Activated CD4-positive, alpha-beta memory T cell treated with anti-CD3 and anti-CD28 coated beads for 36 hours (primary cell): ENCODE data around the gene ODAD3. TPM values are rescaled to one million over a fixed set of nuclear protein-coding genes. Genes with fewer than 3 reads are reported as not detected.
"Not testable (repeated sequence)": the region's sequence is repeated elsewhere in the genome, so short reads cannot be mapped to it uniquely, and the experiment has no call there.

Experiments
- CTCF ChIA-PET: fragments of 350-600 bp; sonication (Branson Sonifier 250); formaldehyde crosslinking; loops from one replicate; lab custom pipeline; 2021; ENCODE audit warnings: antibody characterized with exemption, inconsistent platforms; lab: Charles Lee
- POLR2A ChIA-PET: fragments of 350-600 bp; sonication (Branson Sonifier 250); formaldehyde crosslinking; loops from one replicate; lab custom pipeline; 2021; ENCODE audit warnings: antibody characterized with exemption; lab: Charles Lee
- DNase-seq: peaks from one replicate; pipeline ENCODE4 v3.0.0-alpha.2; 2020
- H3K27ac Mint-ChIP-seq: one replicate; pipeline ENCODE4 v1.8.0; 2021; ENCODE audit warnings: mixed read lengths
- H3K27me3 Mint-ChIP-seq: one replicate; pipeline ENCODE4 v1.8.0; 2021; ENCODE audit warnings: mixed read lengths
- H3K36me3 Mint-ChIP-seq: one replicate; pipeline ENCODE4 v1.8.0; 2021; ENCODE audit warnings: mixed read lengths
- H3K4me1 Mint-ChIP-seq: one replicate; pipeline ENCODE4 v1.8.0; 2021; ENCODE audit warnings: low read depth, mixed read lengths
- H3K4me3 Mint-ChIP-seq: one replicate; pipeline ENCODE4 v1.8.0; 2021; ENCODE audit warnings: mild to moderate bottlenecking, mixed read lengths
- H3K9me3 Mint-ChIP-seq: one replicate; pipeline ENCODE4 v1.8.0; 2021; ENCODE audit warnings: mixed read lengths
- intact Hi-C: fragments of 100-400 bp; cut with micrococcal nuclease; formaldehyde crosslinking; loops from one replicate; pipeline ENCODE4 v1.15.1; 2023
- total RNA-seq, 2 experiments: library from RNA; stranded (reverse); gene quantifications; one replicate each; pipeline ENCODE4 v1.2.3, GENCODE V29; 2021

The ODAD3 gene
- total RNA-seq, 2 experiments from 2014 or later, result 0.15 to 0.26 TPM

- peaks cover 19% of the 10 kb centered on the region for H3K4me1 Mint-ChIP-seq
- DNase-seq, result no peak
- no peak overlapping the region for H3K4me3 Mint-ChIP-seq
- H3K9me3 Mint-ChIP-seq, result no peaks in the 10 kb centered on the region
- H3K27ac Mint-ChIP-seq, result no peak overlapping the region
- H3K27me3 Mint-ChIP-seq, result peaks cover 17% of the 10 kb centered on the region
- ChIA-PET CTCF (no interaction called here), POLR2A (no interaction called here)
- intact Hi-C loops, result no loop called here
- peaks cover 3% of the 10 kb centered on the region for H3K36me3 Mint-ChIP-seq
These were observed 43.5 kb upstream of the ODAD3 start for GRCh38 chr19:11478167-11479089.

- H3K36me3 Mint-ChIP-seq, result no peaks in the 10 kb centered on the region
- POLR2A ChIA-PET, result no interaction called here
- intact Hi-C loops, result no loop called here
- peaks cover 6% of the 10 kb centered on the region for H3K27me3 Mint-ChIP-seq
- peaks cover 4% of the 10 kb centered on the region for H3K4me1 Mint-ChIP-seq
- no peak overlapping the region for H3K4me3 Mint-ChIP-seq
- no peaks in the 10 kb centered on the region for H3K9me3 Mint-ChIP-seq
- no peak for DNase-seq
- H3K27ac Mint-ChIP-seq, result no peak overlapping the region
- CTCF ChIA-PET, result interaction anchor here (0.7 kb wide), 1 partner anchor 144 kb away, joined by 3 read pairs; no protein-coding TSS in a partner anchor
These were observed 40.9 kb upstream of the ODAD3 start for GRCh38 chr19:11475861-11476260.

GRCh38 chr19:11475343-11475742 is 40.4 kb upstream of the ODAD3 start:
- H3K9me3 Mint-ChIP-seq, intact Hi-C loops, H3K4me3 Mint-ChIP-seq, H3K36me3 Mint-ChIP-seq, H3K4me1 Mint-ChIP-seq, H3K27ac Mint-ChIP-seq, DNase-seq, H3K27me3 Mint-ChIP-seq, POLR2A ChIA-PET: not testable (repeated sequence)
- CTCF ChIA-PET, result interaction anchor here (0.7 kb wide), 1 partner anchor 144 kb away, joined by 3 read pairs; no protein-coding TSS in a partner anchor

GRCh38 chr19:11473725-11474124 is 38.8 kb upstream of the ODAD3 start:
- ChIA-PET CTCF (interaction anchor here (0.5 to 1.4 kb wide), 2 partner anchors 9 to 121 kb away, joined by 3 to 5 read pairs; no protein-coding TSS in a partner anchor), POLR2A (no interaction called here)
- Mint-ChIP-seq H3K4me1 (no peaks in the 10 kb centered on the region), H3K27me3 (peaks cover under 1% of the 10 kb centered on the region), H3K9me3 (no peaks in the 10 kb centered on the region), H3K4me3 (no peak overlapping the region), H3K36me3 (no peaks in the 10 kb centered on the region), H3K27ac (no peak overlapping the region)
- intact Hi-C loops, result no loop called here
- no peak for DNase-seq

- CTCF ChIA-PET, result interaction anchor here (2.1 kb wide), 1 partner anchor 14 kb away, joined by 5 read pairs; no protein-coding TSS in a partner anchor
- H3K4me3 Mint-ChIP-seq, H3K27me3 Mint-ChIP-seq: not testable (repeated sequence)
These were observed 33.4 kb upstream of the ODAD3 start for GRCh38 chr19:11468266-11468845.

GRCh38 chr19:11465600-11465999 is 30.7 kb upstream of the ODAD3 start:
- no peaks in the 10 kb centered on the region for H3K4me1 Mint-ChIP-seq
- intact Hi-C loops, result no loop called here
- H3K36me3 Mint-ChIP-seq, result no peaks in the 10 kb centered on the region
- H3K27ac Mint-ChIP-seq, result no peak overlapping the region
- H3K4me3 Mint-ChIP-seq, result no peak overlapping the region
- no peaks in the 10 kb centered on the region for H3K9me3 Mint-ChIP-seq
- peaks cover 4% of the 10 kb centered on the region for H3K27me3 Mint-ChIP-seq
- no peak for DNase-seq
- CTCF ChIA-PET, result no interaction called here
- POLR2A ChIA-PET, result interaction anchor here (0.6 kb wide), 1 partner anchor 116 kb away, joined by 3 read pairs; no protein-coding TSS in a partner anchor

More at GRCh38 chr19:11468266-11468845, 33.4 kb upstream of the ODAD3 start:
- DNase-seq, H3K9me3 Mint-ChIP-seq, H3K27ac Mint-ChIP-seq, H3K36me3 Mint-ChIP-seq, POLR2A ChIA-PET, H3K4me1 Mint-ChIP-seq, intact Hi-C loops: not testable (repeated sequence)

GRCh38 chr19:11464333-11465265 is 29.7 kb upstream of the ODAD3 start:
- Mint-ChIP-seq H3K36me3 (no peaks in the 10 kb centered on the region), H3K27ac (no peak overlapping the region), H3K4me1 (no peaks in the 10 kb centered on the region), H3K27me3 (peaks cover 6% of the 10 kb centered on the region), H3K9me3 (no peaks in the 10 kb centered on the region), H3K4me3 (no peak overlapping the region)
- no peak for DNase-seq
- intact Hi-C loops, result no loop called here
- CTCF ChIA-PET, result no interaction called here
- POLR2A ChIA-PET, result no interaction called here

GRCh38 chr19:11463391-11463790 is 28.5 kb upstream of the ODAD3 start:
- DNase-seq, result peak; percentile 37
- Mint-ChIP-seq H3K4me3 (no peak overlapping the region), H3K9me3 (no peaks in the 10 kb centered on the region), H3K27ac (no peak overlapping the region), H3K4me1 (no peaks in the 10 kb centered on the region), H3K27me3 (peaks cover 10% of the 10 kb centered on the region), H3K36me3 (no peaks in the 10 kb centered on the region)
- intact Hi-C loops, result no loop called here
- ChIA-PET CTCF (no interaction called here), POLR2A (no interaction called here)

GRCh38 chr19:11461453-11461852 is 26.5 kb upstream of the ODAD3 start:
- ChIA-PET CTCF (no interaction called here), POLR2A (interaction anchor here (0.7 kb wide), 1 partner anchor 711 kb away, joined by 4 read pairs; no protein-coding TSS in a partner anchor)
- DNase-seq, result no peak
- no peak overlapping the region for H3K27ac Mint-ChIP-seq
- no peaks in the 10 kb centered on the region for H3K4me1 Mint-ChIP-seq
- H3K4me3 Mint-ChIP-seq, result no peak overlapping the region
- H3K9me3 Mint-ChIP-seq, result no peaks in the 10 kb centered on the region
- intact Hi-C loops, result no loop called here
- H3K27me3 Mint-ChIP-seq, result peaks cover 13% of the 10 kb centered on the region
- H3K36me3 Mint-ChIP-seq, result no peaks in the 10 kb centered on the region

GRCh38 chr19:11460207-11460606 is 25.3 kb upstream of the ODAD3 start:
- Mint-ChIP-seq H3K36me3 (no peaks in the 10 kb centered on the region), H3K27ac (no peak overlapping the region), H3K4me1 (no peaks in the 10 kb centered on the region), H3K9me3 (no peaks in the 10 kb centered on the region), H3K27me3 (peaks cover 10% of the 10 kb centered on the region), H3K4me3 (no peak overlapping the region)
- intact Hi-C loops, result no loop called here
- ChIA-PET POLR2A (no interaction called here), CTCF (interaction anchor here (0.6 to 1.4 kb wide), 3 partner anchors 22 to 128 kb away, joined by 3 to 4 read pairs (median 4); no protein-coding TSS in a partner anchor)
- DNase-seq, result peak; percentile 42

GRCh38 chr19:11458912-11459311 is 24.0 kb upstream of the ODAD3 start:
- intact Hi-C loops, DNase-seq, H3K9me3 Mint-ChIP-seq, H3K36me3 Mint-ChIP-seq, H3K27ac Mint-ChIP-seq, H3K4me3 Mint-ChIP-seq, H3K4me1 Mint-ChIP-seq: not testable (repeated sequence)
- peaks cover 10% of the 10 kb centered on the region for H3K27me3 Mint-ChIP-seq
- POLR2A ChIA-PET, result interaction anchor here (0.6 kb wide), 1 partner anchor 19 kb away, joined by 3 read pairs; no protein-coding TSS in a partner anchor
- CTCF ChIA-PET, result interaction anchor here (0.7 to 1.4 kb wide), 2 partner anchors 24 to 633 kb away, joined by 4 read pairs; no protein-coding TSS in a partner anchor
